Measurements from ENCODE around the gene SMIM38. TPM values are rescaled to one million over a fixed set of nuclear protein-coding genes. Genes with fewer than 3 reads are reported as not detected.

The SMIM38 gene
- total and polyA plus RNA-seq, 2 experiments from 2014 or later, result 0.38 TPM; not detected in 1

GRCh38 chr11:69134957-69135356 lies 20.8 kb upstream of the SMIM38 start:
- H3K27ac Mint-ChIP-seq, result no peak overlapping the region
- peaks cover 12% of the 10 kb centered on the region; the same call in 2 of the 3 replicates for H3K36me3 Mint-ChIP-seq (ENCODE audit: low read depth)
- Histone ChIP-seq H3K9me2 (ENCODE audit: insufficient read depth) (no peaks in the 10 kb centered on the region), H4K20me1 (replicated peaks; ENCODE audit: insufficient read depth) (no peaks in the 10 kb centered on the region), H3K27ac (ENCODE audit: low read depth) (no peak overlapping the region), H3K27me3 (ENCODE audit: insufficient read depth) (no peaks in the 10 kb centered on the region), H3K4me1 (ENCODE audit: insufficient read depth) (no peaks in the 10 kb centered on the region), H2AFZ (no peak overlapping the region), H3F3A (replicated peaks; ENCODE audit: low read depth) (no peaks in the 10 kb centered on the region), H3K4me2 (no peak overlapping the region), H3K4me3 (no peak overlapping the region), H3K36me3 (ENCODE audit: insufficient read depth) (peaks cover 8% of the 10 kb centered on the region), H3K79me2 (replicated peaks; ENCODE audit: insufficient read depth) (no peaks in the 10 kb centered on the region)
- DNase-seq (ENCODE audit: low spot score) (no peak), ATAC-seq (no peak)
- peaks cover 17% of the 10 kb centered on the region for H3K9me3 Mint-ChIP-seq
- peaks cover 4% of the 10 kb centered on the region; the same call in 1 of the 3 replicates for H3K4me1 Mint-ChIP-seq
- H3K4me3 Mint-ChIP-seq, result no peak overlapping the region
- H3K27me3 Mint-ChIP-seq (ENCODE audit: insufficient read depth, low read depth, poor library complexity), result peaks cover 11% of the 10 kb centered on the region
- TF ChIP-seq ZNF114 (CRISPR knock-in tag; IDR thresholded peaks at IDR 0.05) (no peak), REST (IDR thresholded peaks at IDR 0.05; ENCODE audit: unreplicated experiment) (no peak), JUNB (IDR thresholded peaks at IDR 0.05; ENCODE audit: unreplicated experiment) (no peak), NANOG (IDR thresholded peaks at IDR 0.05; ENCODE audit: borderline replicate concordance) (no peak), ZNF331 (CRISPR knock-in tag; IDR thresholded peaks at IDR 0.05; ENCODE audit: low read depth) (no peak), EZH2 (IDR thresholded peaks at IDR 0.05; ENCODE audit: low read depth, unreplicated experiment) (no peak), ETS1 (IDR thresholded peaks at IDR 0.05) (no peak), CREB1 (CRISPR knock-in tag; IDR thresholded peaks at IDR 0.05; ENCODE audit: low read depth) (no peak), POLR2AphosphoS5 (IDR thresholded peaks at IDR 0.05; ENCODE audit: low read depth) (no peak), STAT1 (IDR thresholded peaks at IDR 0.05; ENCODE audit: unreplicated experiment) (no peak), ZNF462 (CRISPR knock-in tag; IDR thresholded peaks at IDR 0.05) (no peak), EZH2phosphoT487 (IDR thresholded peaks at IDR 0.05; ENCODE audit: unreplicated experiment) (no peak)
- TF ChIP-seq, protein P1, sequence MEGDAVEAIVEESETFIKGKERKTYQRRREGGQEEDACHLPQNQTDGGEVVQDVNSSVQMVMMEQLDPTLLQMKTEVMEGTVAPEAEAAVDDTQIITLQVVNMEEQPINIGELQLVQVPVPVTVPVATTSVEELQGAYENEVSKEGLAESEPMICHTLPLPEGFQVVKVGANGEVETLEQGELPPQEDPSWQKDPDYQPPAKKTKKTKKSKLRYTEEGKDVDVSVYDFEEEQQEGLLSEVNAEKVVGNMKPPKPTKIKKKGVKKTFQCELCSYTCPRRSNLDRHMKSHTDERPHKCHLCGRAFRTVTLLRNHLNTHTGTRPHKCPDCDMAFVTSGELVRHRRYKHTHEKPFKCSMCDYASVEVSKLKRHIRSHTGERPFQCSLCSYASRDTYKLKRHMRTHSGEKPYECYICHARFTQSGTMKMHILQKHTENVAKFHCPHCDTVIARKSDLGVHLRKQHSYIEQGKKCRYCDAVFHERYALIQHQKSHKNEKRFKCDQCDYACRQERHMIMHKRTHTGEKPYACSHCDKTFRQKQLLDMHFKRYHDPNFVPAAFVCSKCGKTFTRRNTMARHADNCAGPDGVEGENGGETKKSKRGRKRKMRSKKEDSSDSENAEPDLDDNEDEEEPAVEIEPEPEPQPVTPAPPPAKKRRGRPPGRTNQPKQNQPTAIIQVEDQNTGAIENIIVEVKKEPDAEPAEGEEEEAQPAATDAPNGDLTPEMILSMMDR (conservative IDR thresholded peaks at IDR 0.05; ENCODE audit: low read depth in 2 of 2), result no peak

All from GM23338 (cell line).